ENCODE results near the gene LEKR1.
A peak's percentile ranks its signal among the peaks of the same experiment; 100 is the strongest.

The LEKR1 gene

DNA sequence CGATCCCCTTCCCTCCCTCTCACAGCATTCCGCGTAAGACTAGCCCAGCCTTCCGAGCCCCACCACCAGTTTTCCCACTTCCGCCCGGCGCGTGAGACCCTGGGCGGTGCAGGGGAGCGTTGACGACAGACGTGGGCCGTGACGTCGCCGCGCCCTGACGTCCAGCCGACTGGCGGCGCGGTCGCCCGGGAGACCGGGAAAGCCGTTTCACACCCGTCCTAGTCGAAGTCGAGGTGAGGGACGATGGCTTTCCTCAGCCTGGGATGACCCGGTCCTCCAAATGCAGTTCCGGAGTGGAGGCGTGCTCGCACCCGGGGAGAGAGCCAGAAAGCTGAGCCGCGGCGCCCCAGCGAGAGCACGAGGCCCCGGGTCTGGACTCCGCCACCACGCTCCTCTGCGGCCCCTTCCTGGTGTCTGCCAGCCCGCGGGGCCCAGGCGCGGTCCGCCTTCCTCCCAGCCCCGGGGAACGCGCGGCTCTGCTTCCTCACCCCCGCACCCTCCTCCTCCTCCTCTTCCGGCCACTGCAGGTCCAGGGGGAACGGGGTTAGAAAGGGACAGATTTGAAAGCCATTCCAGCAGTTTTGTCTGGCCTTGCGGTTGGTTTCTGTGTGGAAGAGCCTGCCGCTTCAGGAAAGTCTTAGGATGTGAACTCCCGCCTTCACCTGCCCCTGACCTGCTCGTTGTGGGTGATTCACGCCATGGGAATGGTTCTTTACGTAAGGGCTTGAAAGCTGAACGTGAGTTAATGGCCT lies at the start of gene LEKR1:
Gene LEKR1, plus strand, starts transcription at position 210 of the 752 bp plus-strand sequence. CDS start 2,977 bp downstream, outside the sequence.
- Histone ChIP-seq H3K27ac (ENCODE audit: low read length) (no peak within 1 kb of the TSS), H3K9me3 (ENCODE audit: control insufficient read depth, insufficient read depth, low read length) (no peaks in the 10 kb centered on the region), H3K4me1 (ENCODE audit: control insufficient read depth, insufficient read depth, low read length) (no peaks in the 10 kb centered on the region; the same call in 1 of the 2 replicates), H3K36me3 (ENCODE audit: control insufficient read depth, insufficient read depth, low read length) (no peaks in the 10 kb centered on the region), H3K4me3 (ENCODE audit: low read length) (peak within 1 kb of the TSS; percentile 69; the same call in 1 of the 2 replicates), H3K27me3 (ENCODE audit: control insufficient read depth, insufficient read depth, low read length) (peaks cover 24% of the 10 kb centered on the region)
- peak; percentile 70 for DNase-seq (ENCODE audit: low read depth, low spot score)
- WGBS (ENCODE audit: insufficient coverage, insufficient read length) = no CpG with 5 or more reads among the region's 63 CpGs

DNA sequence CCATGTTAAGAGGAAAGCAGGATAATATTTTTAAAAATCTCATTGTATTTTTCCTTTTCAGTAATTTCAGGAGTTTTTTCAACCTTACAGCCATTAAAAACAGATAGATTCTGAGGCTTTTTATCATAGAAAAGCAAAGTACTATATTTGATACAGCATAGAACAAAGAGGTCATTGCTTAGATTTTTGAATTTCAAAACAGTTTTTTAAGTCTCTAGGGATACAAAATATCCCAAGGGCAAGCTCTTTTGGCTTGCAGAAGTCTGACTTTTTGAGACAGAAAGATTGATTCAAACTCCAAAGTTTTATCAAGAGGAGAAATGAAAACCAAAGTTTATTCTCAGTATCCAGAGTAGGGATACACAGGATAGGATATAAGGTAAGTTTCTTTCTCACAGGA lies 49.3 kb upstream of the LEKR1 start:
- H3K27ac ChIP-seq (ENCODE audit: low read length) = no peak overlapping the region
- H3K9me3 ChIP-seq (ENCODE audit: control insufficient read depth, insufficient read depth, low read length) = no peaks in the 10 kb centered on the region
- no peaks in the 10 kb centered on the region for H3K27me3 ChIP-seq (ENCODE audit: control insufficient read depth, insufficient read depth, low read length)
- H3K4me1 ChIP-seq (ENCODE audit: control insufficient read depth, insufficient read depth, low read length) = no peaks in the 10 kb centered on the region
- no peaks in the 10 kb centered on the region for H3K36me3 ChIP-seq (ENCODE audit: control insufficient read depth, insufficient read depth, low read length)
- DNase-seq (ENCODE audit: low read depth, low spot score) = no peak
- no peak overlapping the region for H3K4me3 ChIP-seq (ENCODE audit: low read length)

DNA sequence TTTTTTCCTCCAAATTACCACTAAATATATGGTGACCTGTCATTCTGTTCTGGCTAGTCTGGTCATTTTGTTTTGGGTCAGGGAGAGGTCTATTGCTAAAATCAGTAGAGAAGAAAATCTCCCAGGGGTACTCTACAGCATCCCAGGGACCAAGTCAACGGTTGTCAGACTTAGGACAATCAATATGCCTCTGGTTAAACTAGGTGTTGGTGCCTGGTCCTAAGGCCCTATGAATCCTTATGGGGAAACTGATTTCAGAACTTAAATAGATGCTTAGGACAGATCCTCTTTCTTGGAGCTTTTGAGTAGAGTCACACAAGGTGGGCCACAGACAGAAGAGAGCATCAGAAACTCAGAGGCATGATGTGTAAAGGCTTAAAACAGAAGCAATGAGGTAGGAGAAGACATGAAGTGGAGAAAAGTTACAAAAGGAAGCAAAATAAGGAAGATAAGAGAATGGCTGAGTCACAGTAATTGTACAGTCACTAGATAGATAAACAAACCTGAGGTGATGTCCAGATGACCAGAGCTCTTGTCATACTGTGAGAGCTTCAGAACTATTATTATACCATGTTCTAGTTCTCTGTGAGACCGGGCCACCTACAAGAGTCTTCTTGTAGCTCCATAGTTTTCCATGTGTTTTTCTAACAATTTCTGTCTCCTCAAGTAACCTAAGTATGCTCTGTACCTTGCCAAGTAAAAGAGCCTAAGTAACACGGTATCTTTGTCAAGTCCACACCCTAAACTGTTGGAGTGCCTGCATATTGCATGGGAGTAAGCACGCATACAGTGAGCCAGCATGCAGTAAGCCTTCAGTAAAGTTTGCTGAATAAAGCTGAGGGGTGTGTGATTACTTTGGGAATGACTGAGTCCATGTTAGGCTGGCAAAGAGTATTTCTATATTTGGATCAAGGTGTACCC lies 44.6 kb upstream of the LEKR1 start:
- Histone ChIP-seq H3K9me3 (ENCODE audit: control insufficient read depth, insufficient read depth, low read length) (no peaks in the 10 kb centered on the region), H3K27ac (ENCODE audit: low read length) (no peak overlapping the region), H3K4me1 (ENCODE audit: control insufficient read depth, insufficient read depth, low read length) (no peaks in the 10 kb centered on the region), H3K27me3 (ENCODE audit: control insufficient read depth, insufficient read depth, low read length) (no peaks in the 10 kb centered on the region), H3K36me3 (ENCODE audit: control insufficient read depth, insufficient read depth, low read length) (no peaks in the 10 kb centered on the region), H3K4me3 (ENCODE audit: low read length) (no peak overlapping the region)
- DNase-seq (ENCODE audit: low read depth, low spot score) = no peak
- WGBS (ENCODE audit: insufficient coverage, insufficient read length) = no CpG with 5 or more reads among the region's 4 CpGs

DNA sequence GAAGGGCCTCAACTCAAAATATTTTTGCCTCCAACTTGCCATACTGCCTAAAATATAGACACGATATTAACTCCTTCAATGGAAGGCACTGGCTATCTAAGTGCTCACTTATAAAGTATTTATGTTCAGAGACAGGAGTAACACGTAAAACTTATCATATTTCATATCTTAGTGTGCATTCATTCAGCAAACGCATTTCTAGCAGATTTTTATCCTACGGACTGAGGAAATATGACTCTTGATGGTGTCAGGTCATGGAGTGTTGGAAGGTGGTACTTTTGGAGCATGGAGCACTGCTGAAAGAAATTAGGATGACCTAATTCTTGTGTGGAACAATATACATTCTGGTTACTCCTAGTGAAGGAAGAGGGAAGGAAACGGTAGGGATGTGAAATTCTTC lies 43.8 kb upstream of the LEKR1 start:
- Histone ChIP-seq H3K4me3 (ENCODE audit: low read length) (no peak overlapping the region), H3K36me3 (ENCODE audit: control insufficient read depth, insufficient read depth, low read length) (no peaks in the 10 kb centered on the region), H3K4me1 (ENCODE audit: control insufficient read depth, insufficient read depth, low read length) (no peaks in the 10 kb centered on the region), H3K27ac (ENCODE audit: low read length) (no peak overlapping the region), H3K27me3 (ENCODE audit: control insufficient read depth, insufficient read depth, low read length) (no peaks in the 10 kb centered on the region), H3K9me3 (ENCODE audit: control insufficient read depth, insufficient read depth, low read length) (no peaks in the 10 kb centered on the region)
- no CpG with 5 or more reads among the region's 5 CpGs for WGBS (ENCODE audit: insufficient coverage, insufficient read length)
- no peak for DNase-seq (ENCODE audit: low read depth, low spot score)

DNA sequence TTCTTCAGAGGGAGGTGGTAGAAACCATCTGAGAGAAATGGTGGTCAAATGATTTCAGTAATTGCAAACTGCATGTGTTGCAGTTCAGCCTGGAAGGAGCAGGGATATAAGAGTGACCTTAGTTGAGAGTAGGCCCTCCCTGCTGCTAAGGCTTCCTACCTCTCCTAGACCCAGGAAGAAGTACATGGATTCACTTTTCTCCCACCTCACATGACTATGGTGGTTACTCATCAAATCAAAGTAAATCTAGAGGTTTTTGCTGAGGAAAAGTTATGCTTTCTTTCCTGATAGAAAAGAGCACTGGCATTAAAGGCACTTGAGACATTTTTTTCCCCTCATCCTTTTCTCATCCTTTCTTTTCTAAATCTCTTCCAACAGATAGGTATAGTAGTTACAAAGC lies 43.2 kb upstream of the LEKR1 start:
- H3K27me3 ChIP-seq (ENCODE audit: control insufficient read depth, insufficient read depth, low read length) = no peaks in the 10 kb centered on the region
- no peak overlapping the region for H3K4me3 ChIP-seq (ENCODE audit: low read length)
- no peaks in the 10 kb centered on the region for H3K4me1 ChIP-seq (ENCODE audit: control insufficient read depth, insufficient read depth, low read length)
- no peak for DNase-seq (ENCODE audit: low read depth, low spot score)
- no peak overlapping the region for H3K27ac ChIP-seq (ENCODE audit: low read length)
- no peaks in the 10 kb centered on the region for H3K36me3 ChIP-seq (ENCODE audit: control insufficient read depth, insufficient read depth, low read length)
- H3K9me3 ChIP-seq (ENCODE audit: control insufficient read depth, insufficient read depth, low read length) = no peaks in the 10 kb centered on the region

DNA sequence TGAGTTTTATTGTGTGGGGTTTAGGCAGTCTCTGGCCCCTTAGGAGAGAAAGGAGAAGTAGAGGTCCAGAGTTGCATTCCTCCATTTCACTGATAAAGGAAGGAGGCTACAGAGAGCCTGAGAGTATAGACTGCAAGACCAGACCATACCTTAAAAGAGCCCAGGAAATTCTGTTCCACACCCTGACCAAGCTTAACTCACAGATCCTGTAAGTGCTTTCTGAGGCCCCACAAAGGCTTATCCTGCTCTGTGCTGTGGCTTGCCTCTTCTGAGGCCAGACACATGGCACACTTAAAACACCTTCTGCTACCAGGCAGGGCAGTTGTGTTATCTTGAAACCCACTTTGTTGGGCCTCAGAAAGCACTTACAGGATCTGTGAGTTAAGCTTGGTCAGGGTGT lies 39.2 kb upstream of the LEKR1 start:
- no peak overlapping the region for H3K4me3 ChIP-seq (ENCODE audit: low read length)
- H3K9me3 ChIP-seq (ENCODE audit: control insufficient read depth, insufficient read depth, low read length) = no peaks in the 10 kb centered on the region
- H3K36me3 ChIP-seq (ENCODE audit: control insufficient read depth, insufficient read depth, low read length) = no peaks in the 10 kb centered on the region
- no peaks in the 10 kb centered on the region for H3K4me1 ChIP-seq (ENCODE audit: control insufficient read depth, insufficient read depth, low read length)
- no peak for DNase-seq (ENCODE audit: low read depth, low spot score)
- no peaks in the 10 kb centered on the region for H3K27me3 ChIP-seq (ENCODE audit: control insufficient read depth, insufficient read depth, low read length)
- no peak overlapping the region for H3K27ac ChIP-seq (ENCODE audit: low read length)

DNA sequence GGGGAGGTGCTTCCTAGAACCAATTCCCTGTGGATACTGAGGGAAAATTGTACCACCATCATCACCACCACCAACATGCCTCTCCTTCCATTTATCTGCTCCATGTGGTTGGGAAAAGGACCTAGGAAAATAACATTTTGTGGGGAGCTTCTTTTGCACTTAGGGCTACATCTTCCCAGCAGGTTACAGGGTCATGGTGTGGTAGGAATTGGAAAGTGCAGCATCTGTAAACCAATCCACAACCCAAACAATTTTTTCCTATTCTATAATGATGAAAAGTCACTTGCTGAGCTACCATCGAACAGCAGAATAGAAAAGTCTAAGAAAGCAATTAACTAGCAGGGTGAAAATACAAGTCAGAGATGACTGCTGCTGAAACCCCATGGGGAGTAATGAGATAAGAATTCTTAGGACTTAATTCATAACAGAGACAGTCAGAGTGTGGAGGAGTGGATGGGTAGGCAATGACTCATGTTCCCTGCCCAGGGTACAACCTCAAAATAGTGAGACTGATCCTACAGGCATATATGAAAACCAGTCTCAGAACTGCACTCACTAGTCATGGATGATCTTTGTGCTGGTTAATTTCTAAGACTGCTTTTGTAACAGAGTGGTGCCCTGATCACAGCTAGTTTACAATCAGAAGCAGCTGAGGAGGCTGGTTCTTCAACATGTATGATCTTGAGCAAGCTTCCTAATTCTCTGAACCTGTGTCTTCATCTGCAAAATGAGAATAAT lies 38.1 kb upstream of the LEKR1 start:
- WGBS (ENCODE audit: insufficient coverage, insufficient read length) = no CpG with 5 or more reads among the region's 1 CpG
- Histone ChIP-seq H3K27ac (ENCODE audit: low read length) (no peak overlapping the region), H3K9me3 (ENCODE audit: control insufficient read depth, insufficient read depth, low read length) (no peaks in the 10 kb centered on the region), H3K4me1 (ENCODE audit: control insufficient read depth, insufficient read depth, low read length) (no peaks in the 10 kb centered on the region), H3K4me3 (ENCODE audit: low read length) (no peak overlapping the region), H3K36me3 (ENCODE audit: control insufficient read depth, insufficient read depth, low read length) (no peaks in the 10 kb centered on the region), H3K27me3 (ENCODE audit: control insufficient read depth, insufficient read depth, low read length) (no peaks in the 10 kb centered on the region)
- DNase-seq (ENCODE audit: low read depth, low spot score) = no peak

DNA sequence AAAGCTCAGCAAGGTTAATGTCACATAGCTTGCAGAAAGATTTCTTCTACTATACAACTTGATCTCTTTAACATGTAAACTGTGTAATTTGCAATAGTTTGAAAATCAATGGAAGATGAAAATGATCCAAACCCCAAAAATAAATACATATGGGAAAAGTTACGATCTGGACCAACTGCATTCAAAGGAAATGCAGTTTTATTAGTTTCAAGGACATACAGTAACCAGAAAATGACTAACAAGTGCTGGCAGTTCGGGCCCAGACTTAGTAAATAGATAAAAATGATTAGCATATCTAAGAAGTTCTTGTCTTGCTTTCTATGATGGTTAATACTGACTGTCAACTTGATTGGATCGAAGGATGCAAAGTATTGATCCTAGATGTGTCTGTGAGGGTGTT lies 37.3 kb upstream of the LEKR1 start:
- DNase-seq (ENCODE audit: low read depth, low spot score) = no peak
- no peak overlapping the region for H3K4me3 ChIP-seq (ENCODE audit: low read length)
- no CpG with 5 or more reads among the region's 3 CpGs for WGBS (ENCODE audit: insufficient coverage, insufficient read length)
- H3K9me3 ChIP-seq (ENCODE audit: control insufficient read depth, insufficient read depth, low read length) = no peaks in the 10 kb centered on the region
- H3K27ac ChIP-seq (ENCODE audit: low read length) = no peak overlapping the region
- no peaks in the 10 kb centered on the region for H3K27me3 ChIP-seq (ENCODE audit: control insufficient read depth, insufficient read depth, low read length)
- H3K36me3 ChIP-seq (ENCODE audit: control insufficient read depth, insufficient read depth, low read length) = no peaks in the 10 kb centered on the region
- H3K4me1 ChIP-seq (ENCODE audit: control insufficient read depth, insufficient read depth, low read length) = no peaks in the 10 kb centered on the region

DNA sequence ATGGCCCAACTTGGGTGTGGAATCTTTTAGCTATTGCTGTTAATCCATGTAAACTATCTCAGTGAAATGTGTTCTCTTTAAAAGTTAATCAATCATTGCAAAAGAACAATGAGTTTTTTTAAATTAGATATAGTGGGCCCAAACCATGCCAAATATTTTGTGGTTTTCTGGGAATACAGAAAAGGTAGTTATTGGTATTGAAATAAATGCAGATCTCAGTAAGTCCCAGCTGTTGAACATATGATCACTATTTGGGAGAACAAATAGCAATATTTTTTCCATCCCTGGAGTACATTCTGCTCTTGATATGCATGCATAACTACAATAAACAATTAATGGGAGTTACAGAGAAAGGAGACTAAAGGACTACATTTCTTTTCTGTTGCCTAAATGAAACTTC lies 36.0 kb upstream of the LEKR1 start:
- H3K36me3 ChIP-seq (ENCODE audit: control insufficient read depth, insufficient read depth, low read length) = no peaks in the 10 kb centered on the region
- H3K4me3 ChIP-seq (ENCODE audit: low read length) = no peak overlapping the region
- DNase-seq (ENCODE audit: low read depth, low spot score) = no peak
- H3K4me1 ChIP-seq (ENCODE audit: control insufficient read depth, insufficient read depth, low read length) = no peaks in the 10 kb centered on the region
- H3K9me3 ChIP-seq (ENCODE audit: control insufficient read depth, insufficient read depth, low read length) = no peaks in the 10 kb centered on the region
- H3K27me3 ChIP-seq (ENCODE audit: control insufficient read depth, insufficient read depth, low read length) = no peaks in the 10 kb centered on the region
- H3K27ac ChIP-seq (ENCODE audit: low read length) = no peak overlapping the region

DNA sequence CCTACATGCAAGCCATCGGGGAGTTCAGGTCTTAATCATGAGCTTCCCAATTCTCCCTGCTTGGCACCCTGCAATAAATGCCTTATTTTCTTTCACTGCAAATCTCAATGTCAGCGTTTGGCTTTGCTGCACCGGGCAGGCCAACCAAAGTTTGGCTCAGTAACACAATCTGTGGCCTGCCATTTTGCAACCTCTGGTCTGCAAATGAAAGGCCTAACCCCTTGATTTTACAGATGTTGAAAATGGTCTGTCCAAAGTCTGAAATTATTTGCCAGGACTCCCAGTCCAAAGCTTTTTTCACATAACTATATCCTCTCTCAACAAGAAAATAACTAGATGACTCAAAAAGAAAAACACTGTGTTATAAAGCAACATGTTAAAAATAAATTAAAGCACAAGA lies 34.0 kb upstream of the LEKR1 start:
- Histone ChIP-seq H3K36me3 (ENCODE audit: control insufficient read depth, insufficient read depth, low read length) (no peaks in the 10 kb centered on the region), H3K9me3 (ENCODE audit: control insufficient read depth, insufficient read depth, low read length) (no peaks in the 10 kb centered on the region), H3K27me3 (ENCODE audit: control insufficient read depth, insufficient read depth, low read length) (no peaks in the 10 kb centered on the region), H3K4me3 (ENCODE audit: low read length) (no peak overlapping the region), H3K4me1 (ENCODE audit: control insufficient read depth, insufficient read depth, low read length) (no peaks in the 10 kb centered on the region), H3K27ac (ENCODE audit: low read length) (no peak overlapping the region)
- no peak for DNase-seq (ENCODE audit: low read depth, low spot score)
- no CpG with 5 or more reads among the region's 3 CpGs for WGBS (ENCODE audit: insufficient coverage, insufficient read length)

Measured in iPS DF 6.9 (cell line).